ENCODE measurements around the gene GUCY2F.

DNA sequence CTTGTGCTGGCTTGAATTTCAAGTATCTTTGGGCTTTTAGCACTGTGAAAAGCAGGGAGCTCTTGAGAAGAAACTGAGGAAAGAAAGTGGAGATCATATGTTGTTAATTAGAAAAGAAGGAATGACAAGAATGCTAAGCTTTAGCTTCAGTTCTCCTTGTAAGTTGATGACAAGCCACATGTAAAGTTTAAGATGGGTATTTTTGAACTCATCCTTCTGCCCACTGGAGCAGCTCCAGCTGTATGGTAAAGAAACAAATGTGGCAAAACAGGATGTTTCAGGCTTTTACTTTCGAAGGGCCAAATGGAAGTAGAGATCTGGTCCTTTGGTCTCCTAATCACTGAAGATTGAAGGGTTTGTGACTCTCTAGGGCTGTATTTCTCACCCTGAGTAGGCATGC, 137.8 kb downstream of the GUCY2F start:
- no peak for TF ChIP-seq EZH2phosphoT487 (IDR thresholded peaks at IDR 0.05)
- TF ChIP-seq, protein P1, sequence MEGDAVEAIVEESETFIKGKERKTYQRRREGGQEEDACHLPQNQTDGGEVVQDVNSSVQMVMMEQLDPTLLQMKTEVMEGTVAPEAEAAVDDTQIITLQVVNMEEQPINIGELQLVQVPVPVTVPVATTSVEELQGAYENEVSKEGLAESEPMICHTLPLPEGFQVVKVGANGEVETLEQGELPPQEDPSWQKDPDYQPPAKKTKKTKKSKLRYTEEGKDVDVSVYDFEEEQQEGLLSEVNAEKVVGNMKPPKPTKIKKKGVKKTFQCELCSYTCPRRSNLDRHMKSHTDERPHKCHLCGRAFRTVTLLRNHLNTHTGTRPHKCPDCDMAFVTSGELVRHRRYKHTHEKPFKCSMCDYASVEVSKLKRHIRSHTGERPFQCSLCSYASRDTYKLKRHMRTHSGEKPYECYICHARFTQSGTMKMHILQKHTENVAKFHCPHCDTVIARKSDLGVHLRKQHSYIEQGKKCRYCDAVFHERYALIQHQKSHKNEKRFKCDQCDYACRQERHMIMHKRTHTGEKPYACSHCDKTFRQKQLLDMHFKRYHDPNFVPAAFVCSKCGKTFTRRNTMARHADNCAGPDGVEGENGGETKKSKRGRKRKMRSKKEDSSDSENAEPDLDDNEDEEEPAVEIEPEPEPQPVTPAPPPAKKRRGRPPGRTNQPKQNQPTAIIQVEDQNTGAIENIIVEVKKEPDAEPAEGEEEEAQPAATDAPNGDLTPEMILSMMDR (IDR thresholded peaks at IDR 0.05): no peak

All from neural progenitor cell (in vitro differentiated cells).